NCI-H187 treated with DMSO at 0.1 percent for 48 hours (cell line): ENCODE data around the gene LUC7L.
"Not testable (repeated sequence)": the region's sequence is repeated elsewhere in the genome, so short reads cannot be mapped to it uniquely, and the experiment has no call there.

Source experiments
- DNase-seq: peaks from one replicate; lab custom pipeline; 2025; lab: John Stamatoyannopoulos, UW

Gene LUC7L

GRCh38 chr16:263944-264343 lies 34.7 kb upstream of the LUC7L start:
- no peak for DNase-seq

GRCh38 chr16:263182-263774 lies 34.0 kb upstream of the LUC7L start:
- no peak for DNase-seq

DNA sequence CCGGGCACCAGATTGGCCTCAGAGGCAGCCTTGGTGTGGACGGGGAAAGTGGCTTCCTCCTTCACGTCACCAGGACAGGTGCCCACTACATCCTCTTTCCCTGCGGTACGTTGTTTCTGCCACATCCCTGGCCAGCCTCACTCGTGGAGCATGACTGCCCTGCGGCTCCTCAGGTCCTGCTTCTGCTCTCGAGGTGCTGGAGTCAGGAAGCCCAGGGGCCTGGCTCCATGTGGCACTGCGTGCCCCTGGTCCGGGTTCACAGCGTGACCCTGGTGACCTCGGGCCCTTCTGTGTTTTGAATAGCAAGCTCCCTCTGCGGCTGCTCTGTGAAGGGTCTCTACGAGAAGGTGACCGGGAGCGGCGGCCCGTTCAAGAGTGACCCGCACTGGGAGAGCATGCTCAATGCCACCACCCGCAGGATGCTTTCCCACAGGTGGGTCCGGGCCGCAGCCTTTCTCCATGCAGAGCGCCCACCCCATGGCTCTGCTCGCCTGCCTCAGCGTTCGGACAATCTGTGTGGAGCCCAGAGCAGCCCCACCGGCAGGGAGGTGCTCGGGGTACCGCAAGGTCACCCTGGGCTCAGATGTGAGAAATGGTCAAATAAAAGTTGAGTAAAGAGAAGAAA lies 33.0 kb upstream of the LUC7L start:
- DNase-seq, result no peak

GRCh38 chr16:261031-261691 lies 31.9 kb upstream of the LUC7L start:
- no peak for DNase-seq

- no peak for DNase-seq
These were observed 31.1 kb upstream of the LUC7L start for GRCh38 chr16:260326-260725.

- no peak for DNase-seq
These were observed 30.6 kb upstream of the LUC7L start for GRCh38 chr16:259814-260253.

- DNase-seq, result no peak
These were observed 30.0 kb upstream of the LUC7L start for GRCh38 chr16:259226-259625.

GRCh38 chr16:258091-258490 lies 28.8 kb upstream of the LUC7L start:
- DNase-seq, result not testable (repeated sequence)

- no peak for DNase-seq
These were observed 25.9 kb upstream of the LUC7L start for GRCh38 chr16:255183-255582.

DNA sequence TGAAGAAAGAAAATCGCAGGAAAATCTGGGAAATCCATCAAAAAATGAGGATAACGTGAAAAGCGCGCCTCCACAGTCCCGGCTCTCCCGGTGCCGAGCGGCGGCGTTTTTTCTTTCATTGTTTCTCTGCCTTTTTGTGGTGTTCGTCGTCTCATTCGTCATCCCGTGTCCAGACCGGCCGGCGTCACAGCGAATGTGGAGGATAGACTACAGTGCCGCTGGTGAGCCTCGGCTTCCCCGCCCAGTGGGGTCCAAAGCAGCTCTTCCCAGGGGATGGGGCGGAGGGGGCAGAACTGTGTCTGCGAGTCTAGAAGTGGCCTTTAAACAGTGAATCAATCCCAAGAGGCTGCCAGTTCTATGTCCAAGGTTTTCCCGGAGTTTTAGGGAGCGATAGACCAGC lies 25.2 kb upstream of the LUC7L start:
- no peak for DNase-seq

DNA sequence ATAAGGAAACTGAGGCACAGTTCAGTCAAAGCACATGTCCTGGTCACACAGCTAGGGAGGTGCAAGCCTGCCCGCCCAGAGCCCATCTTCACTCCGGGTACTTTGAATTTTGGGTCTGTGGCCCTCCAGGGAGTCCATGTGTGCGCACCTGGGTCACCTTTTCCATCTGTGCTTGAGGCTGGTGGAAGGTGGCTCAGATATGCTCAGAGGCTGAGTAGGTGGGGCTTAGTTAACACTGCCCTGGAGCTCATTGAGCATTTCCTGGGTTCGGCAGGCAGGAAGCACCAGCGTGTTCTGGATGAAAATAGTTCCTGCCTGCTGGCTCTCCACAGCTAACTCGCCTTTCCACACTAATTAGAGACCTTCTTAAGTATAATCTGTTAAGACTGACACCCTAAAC lies 24.6 kb upstream of the LUC7L start:
- no peak for DNase-seq

GRCh38 chr16:252366-253337 lies 23.4 kb upstream of the LUC7L start:
- DNase-seq, result no peak

GRCh38 chr16:249431-249830 lies 20.2 kb upstream of the LUC7L start:
- DNase-seq, result no peak

DNA sequence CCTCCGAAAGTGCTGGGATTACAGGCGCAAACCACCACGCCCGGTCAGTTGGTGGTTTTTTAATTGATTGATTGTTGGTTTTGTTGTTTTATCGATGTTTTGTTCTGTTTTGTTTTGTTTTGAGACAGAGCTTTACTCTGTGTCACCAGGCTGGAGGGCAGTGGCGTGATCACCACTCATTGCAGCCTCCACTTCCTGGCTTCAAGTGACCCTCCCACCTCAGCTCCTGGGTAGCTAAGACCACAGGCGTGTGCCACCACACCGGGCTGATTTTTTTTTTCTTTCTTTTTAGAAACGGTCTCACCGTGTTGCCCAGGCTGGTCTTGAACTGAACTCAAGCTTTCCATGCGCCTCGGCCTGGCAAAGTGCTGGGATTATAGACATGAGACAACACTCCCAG lies 17.8 kb upstream of the LUC7L start:
- no peak for DNase-seq

DNA sequence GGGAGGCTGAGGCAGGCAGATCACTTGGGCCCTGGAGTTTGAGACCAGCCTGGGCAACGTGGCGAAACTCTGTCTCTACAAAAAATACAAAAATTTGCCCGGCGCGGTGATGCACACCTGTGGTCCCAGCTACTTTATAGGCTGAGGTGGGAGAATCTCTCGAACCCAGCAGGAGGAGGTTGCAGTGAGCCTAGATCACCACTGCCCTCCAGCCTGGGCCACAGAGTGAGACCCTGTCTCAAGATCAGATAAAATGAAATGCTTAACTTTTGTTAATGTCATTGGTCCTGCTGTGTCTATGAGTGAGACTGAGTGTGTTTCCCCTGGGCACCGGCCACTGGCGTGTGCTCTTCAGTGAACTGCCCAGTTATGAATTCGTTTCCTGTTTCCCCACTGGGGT lies 15.9 kb upstream of the LUC7L start:
- DNase-seq, result no peak

GRCh38 chr16:243348-243747 lies 14.1 kb upstream of the LUC7L start:
- no peak for DNase-seq

DNA sequence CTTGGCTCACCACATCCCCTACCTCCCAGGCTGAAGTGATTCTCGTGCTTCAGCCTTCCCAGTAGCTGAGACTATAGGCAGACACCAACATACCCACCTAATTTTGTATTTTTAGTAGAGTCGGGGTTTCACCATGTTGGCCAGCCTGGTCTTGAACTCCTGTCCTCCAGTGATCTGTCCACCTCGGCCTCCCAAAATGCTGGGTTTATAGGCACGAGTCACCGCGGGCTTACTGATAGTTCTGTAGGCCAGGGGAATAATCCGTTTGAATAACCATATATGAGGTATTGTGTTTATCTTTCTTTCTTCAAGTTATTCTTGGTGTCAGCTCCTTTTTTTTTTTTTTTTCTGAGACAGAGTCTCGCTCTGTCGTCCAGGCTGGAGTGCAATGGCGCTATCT lies 13.0 kb upstream of the LUC7L start:
- DNase-seq, result no peak

- DNase-seq, result no peak
These were observed 11.3 kb upstream of the LUC7L start for GRCh38 chr16:240559-240958.

- DNase-seq, result no peak
These were observed 10.7 kb upstream of the LUC7L start for GRCh38 chr16:239948-240277.

- DNase-seq, result peak; percentile 65
These were observed 5.4 kb upstream of the LUC7L start, which contains the start of gene FAM234A for GRCh38 chr16:234468-235305. TSS of gene FAM234A (plus strand) at chr16:234821. CDS start at chr16:254414, 19,593 bp downstream.

DNA sequence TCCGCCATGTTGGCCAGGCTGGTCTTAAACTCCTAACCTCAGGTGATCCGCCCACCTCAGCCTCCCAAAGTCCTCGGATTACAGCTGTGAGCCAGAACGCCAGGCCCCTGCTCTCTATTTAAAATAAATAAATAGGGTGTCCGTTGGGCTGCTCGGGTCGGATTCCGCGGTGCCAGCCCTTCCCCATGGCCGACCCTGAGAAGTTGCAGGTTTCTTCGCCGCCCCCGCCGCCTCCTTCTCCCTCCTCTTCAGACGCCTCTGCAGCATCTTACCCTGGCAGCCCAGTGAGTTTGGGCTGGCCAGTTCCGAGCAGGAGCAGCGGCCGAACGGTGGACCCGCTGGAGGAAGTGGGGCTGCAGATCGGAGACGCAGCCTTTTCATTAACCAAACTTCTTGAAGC lies 1.7 kb upstream of the LUC7L start:
- no peak for DNase-seq

GRCh38 chr16:230351-230750 lies 1.1 kb upstream of the LUC7L start:
- not testable (repeated sequence) for DNase-seq
